Measurements from ENCODE around the gene SOWAHD. TPM values are rescaled to one million over a fixed set of nuclear protein-coding genes. Genes with fewer than 3 reads are reported as not detected.
"Not testable (repeated sequence)": the region's sequence is repeated elsewhere in the genome, so short reads cannot be mapped to it uniquely, and the experiment has no call there.

Gene SOWAHD
- total RNA-seq, 2 donors from 2014 or later, result 2.6 TPM; not detected in 1

DNA sequence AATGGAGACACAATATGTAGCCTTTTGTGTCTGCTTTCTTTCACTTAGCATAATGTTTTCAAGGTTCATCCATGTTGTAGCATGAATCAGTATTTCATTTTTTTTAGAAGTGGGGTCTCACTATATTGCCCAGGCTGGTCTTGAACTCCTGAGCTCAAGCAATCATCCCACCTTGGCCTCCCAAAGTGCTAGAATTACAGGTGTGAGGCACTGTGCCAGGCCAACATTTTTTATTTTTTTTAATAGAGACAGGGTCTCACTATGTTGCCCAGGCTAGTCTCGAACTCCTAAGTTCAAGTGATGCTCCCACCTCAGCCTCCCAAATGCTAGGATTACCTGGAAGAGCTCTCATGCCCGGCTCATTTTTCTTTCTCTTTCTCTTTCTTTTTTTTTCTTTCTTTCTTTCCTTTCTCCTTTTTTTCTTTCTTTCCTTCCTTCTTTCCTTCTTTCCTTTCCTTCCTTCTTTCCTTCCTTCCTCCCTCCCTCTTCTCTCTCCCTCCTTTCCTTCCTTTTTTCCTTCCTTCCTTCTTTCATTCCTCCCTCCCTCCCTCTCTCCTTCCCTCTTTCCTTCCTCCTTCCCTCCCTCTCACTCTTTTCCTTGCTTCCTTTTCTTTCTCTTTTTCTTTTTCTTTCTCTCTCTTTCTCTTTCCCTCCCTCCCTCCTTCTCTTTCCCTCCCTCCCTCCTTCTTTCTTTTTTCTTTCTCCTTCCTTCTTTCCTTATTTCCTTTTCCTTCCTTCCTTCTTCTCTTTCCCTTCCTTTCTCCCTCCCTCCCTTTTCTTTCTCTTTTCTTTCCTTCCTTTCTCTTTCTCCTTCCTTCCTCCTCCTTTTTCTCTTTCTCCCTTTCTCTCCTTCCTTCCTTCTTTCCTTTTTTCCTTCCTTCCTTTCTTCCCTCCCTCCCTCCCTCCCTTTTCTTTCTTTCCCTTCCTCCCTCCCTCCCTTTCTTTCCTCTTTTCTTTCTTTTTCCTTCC is 43.1 kb downstream of the SOWAHD start:
- TF ChIP-seq, protein P1, sequence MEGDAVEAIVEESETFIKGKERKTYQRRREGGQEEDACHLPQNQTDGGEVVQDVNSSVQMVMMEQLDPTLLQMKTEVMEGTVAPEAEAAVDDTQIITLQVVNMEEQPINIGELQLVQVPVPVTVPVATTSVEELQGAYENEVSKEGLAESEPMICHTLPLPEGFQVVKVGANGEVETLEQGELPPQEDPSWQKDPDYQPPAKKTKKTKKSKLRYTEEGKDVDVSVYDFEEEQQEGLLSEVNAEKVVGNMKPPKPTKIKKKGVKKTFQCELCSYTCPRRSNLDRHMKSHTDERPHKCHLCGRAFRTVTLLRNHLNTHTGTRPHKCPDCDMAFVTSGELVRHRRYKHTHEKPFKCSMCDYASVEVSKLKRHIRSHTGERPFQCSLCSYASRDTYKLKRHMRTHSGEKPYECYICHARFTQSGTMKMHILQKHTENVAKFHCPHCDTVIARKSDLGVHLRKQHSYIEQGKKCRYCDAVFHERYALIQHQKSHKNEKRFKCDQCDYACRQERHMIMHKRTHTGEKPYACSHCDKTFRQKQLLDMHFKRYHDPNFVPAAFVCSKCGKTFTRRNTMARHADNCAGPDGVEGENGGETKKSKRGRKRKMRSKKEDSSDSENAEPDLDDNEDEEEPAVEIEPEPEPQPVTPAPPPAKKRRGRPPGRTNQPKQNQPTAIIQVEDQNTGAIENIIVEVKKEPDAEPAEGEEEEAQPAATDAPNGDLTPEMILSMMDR (IDR thresholded peaks at IDR 0.05), result no peak
- TF ChIP-seq POLR2A (IDR thresholded peaks at IDR 0.05), result no peak
- Histone ChIP-seq H3K9me3 (no peaks in the 10 kb centered on the region), H3K36me3 (replicated peaks in 1 of 2; ENCODE audit: insufficient read depth in 1 of 2, low read depth in 2 of 2) (no peaks in the 10 kb centered on the region), H3K4me1 (no peaks in the 10 kb centered on the region), H3K27ac (no peak overlapping the region), H3K4me3 (no peak overlapping the region), H3K27me3 (no peaks in the 10 kb centered on the region)
- intact Hi-C loops (cut with DNase I), result no loop called here
- 94 to 100% methylated on average over 1 to 2 of the region's 2 CpGs for WGBS, 2 donors
- no peak for DNase-seq
- ATAC-seq, result no peak

DNA sequence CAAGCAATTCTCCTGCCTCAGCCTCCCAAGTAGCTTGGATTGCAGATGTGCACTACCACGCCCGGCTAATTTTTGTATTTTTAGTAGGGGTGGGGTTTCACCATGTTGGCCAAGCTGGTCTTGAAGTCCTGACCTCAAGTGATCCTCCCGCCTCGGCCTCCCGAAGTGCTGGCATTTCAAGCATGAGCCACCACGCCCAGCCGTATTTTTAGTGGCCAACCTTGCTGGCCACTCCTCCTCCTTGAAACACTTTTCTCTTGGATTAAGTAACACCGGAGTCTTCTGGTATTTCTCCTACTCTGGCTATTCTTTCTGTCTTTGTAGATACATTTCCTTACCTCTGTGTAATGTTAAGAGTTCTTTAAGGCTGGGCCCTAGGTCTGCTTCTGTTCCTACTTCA is 44.2 kb downstream of the SOWAHD start:
- H3K36me3 ChIP-seq (replicated peaks in 1 of 2; ENCODE audit: insufficient read depth in 1 of 2, low read depth in 2 of 2), result no peaks in the 10 kb centered on the region
- intact Hi-C loops (cut with DNase I), result no loop called here
- no peak overlapping the region for H3K4me3 ChIP-seq
- no peak overlapping the region for H3K27ac ChIP-seq
- TF ChIP-seq, protein P1 (IDR thresholded peaks at IDR 0.05), result no peak
- no peak for TF ChIP-seq POLR2A (IDR thresholded peaks at IDR 0.05)
- ATAC-seq (no peak), DNase-seq (no peak)
- H3K4me1 ChIP-seq, result no peaks in the 10 kb centered on the region
- no peaks in the 10 kb centered on the region for H3K9me3 ChIP-seq
- H3K27me3 ChIP-seq, result no peaks in the 10 kb centered on the region
- WGBS, 2 donors, result 93 to 100% methylated on average over 1 to 5 of the region's 8 CpGs

DNA sequence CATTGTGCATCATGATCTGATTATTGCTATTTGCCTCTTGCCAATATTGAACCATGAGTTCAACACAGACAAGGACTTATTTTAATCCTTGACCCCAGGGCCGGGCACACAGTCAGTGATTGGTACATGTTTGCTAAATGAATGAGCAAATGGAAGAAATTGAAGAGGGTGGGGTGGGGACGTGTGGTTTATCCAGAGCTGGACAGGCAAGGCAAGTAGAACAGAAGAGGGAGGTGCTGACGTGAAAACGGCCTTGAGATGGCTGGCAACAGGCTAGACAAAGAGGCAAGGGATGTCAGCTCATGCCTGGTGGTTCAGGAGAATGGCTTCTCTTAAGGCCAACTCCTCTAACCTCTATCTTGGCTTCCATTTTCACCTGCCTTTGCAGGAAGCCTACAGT is 50.1 kb downstream of the SOWAHD start:
- ATAC-seq; H3K9me3 ChIP-seq; H3K36me3 ChIP-seq (replicated peaks in 1 of 2; ENCODE audit: insufficient read depth in 1 of 2, low read depth in 2 of 2); intact Hi-C loops (cut with DNase I); H3K27ac ChIP-seq; H3K4me3 ChIP-seq; DNase-seq; H3K4me1 ChIP-seq; H3K27me3 ChIP-seq: not testable (repeated sequence)
- WGBS, 2 donors, result 10 to 33% methylated on average over 2 of the region's 4 CpGs

DNA sequence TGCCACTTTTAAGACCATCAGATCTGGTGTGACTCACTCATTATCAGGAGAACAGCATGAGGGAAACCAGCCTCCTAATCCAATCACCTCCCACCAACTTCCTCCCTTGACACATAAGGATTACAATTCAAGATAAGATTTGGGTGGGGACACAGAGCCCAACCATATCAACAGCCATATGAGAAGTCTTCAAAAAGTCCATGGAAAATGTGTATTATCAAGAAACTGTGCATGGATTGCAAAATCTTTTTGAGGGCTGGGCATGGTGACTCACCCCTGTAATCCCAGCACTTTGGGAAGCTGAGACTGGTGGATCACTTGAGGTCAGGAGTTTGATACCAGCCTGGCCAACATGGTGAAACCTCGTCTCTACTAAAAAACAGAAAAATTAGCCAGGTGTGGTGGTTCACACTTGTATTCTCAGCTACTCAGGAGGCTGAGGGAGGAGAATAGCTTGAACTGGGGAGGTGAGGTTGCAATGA is 50.8 kb downstream of the SOWAHD start:
- DNase-seq, result no peak
- Histone ChIP-seq H3K36me3 (replicated peaks in 1 of 2; ENCODE audit: insufficient read depth in 1 of 2, low read depth in 2 of 2) (no peaks in the 10 kb centered on the region), H3K27ac (no peak overlapping the region), H3K27me3 (no peaks in the 10 kb centered on the region), H3K4me1 (no peaks in the 10 kb centered on the region), H3K9me3 (no peaks in the 10 kb centered on the region), H3K4me3 (no peak overlapping the region)
- no peak for ATAC-seq
- TF ChIP-seq POLR2A (IDR thresholded peaks at IDR 0.05), result no peak
- TF ChIP-seq, protein P1 (IDR thresholded peaks at IDR 0.05), result no peak
- intact Hi-C loops (cut with DNase I), result no loop called here
- WGBS, 2 donors, result 71 to 73% methylated on average over 1 of the region's 1 CpG

Small RNA genes within 50 kb of the gene (small RNA-seq; reads per million reads assigned to genes)
- not detected for gene SNORA69

Other genes starting within 250 kb of the SOWAHD start
- 10 to 100 TPM in 1 of 2 donors, 1 to 10 TPM in 1; 8.2 to 17.4 TPM for gene STEEP1, start 193.2 kb upstream of the SOWAHD start, total RNA-seq
- 10 to 100 TPM; 23.1 to 35.9 TPM for gene UBE2A, start 184.0 kb upstream of the SOWAHD start, total RNA-seq
- 1 to 10 TPM; 3.9 to 4.0 TPM for gene NKRF, start 152.2 kb upstream of the SOWAHD start, total RNA-seq
- gene SEPTIN6, start 65.4 kb upstream of the SOWAHD start, total RNA-seq, result 1 to 10 TPM; 4.9 to 6.7 TPM
- gene RPL39, start 33.0 kb downstream of the SOWAHD start, total RNA-seq, result 100 to 1,000 TPM; 497 to 592 TPM
- gene UPF3B, start 94.4 kb downstream of the SOWAHD start, total RNA-seq, result 1 to 10 TPM; 2.6 to 4.2 TPM
- gene RNF113A, start 113.1 kb downstream of the SOWAHD start, total RNA-seq, result 10 to 100 TPM in 1 of 2 donors, 1 to 10 TPM in 1; 9.1 to 10.5 TPM
- 10 to 100 TPM; 13.5 to 15.6 TPM for gene NDUFA1, start 113.2 kb downstream of the SOWAHD start, total RNA-seq
- gene AKAP14, start 137.3 kb downstream of the SOWAHD start, total RNA-seq, result not detected
- 1 to 10 TPM; 3.6 to 5.3 TPM for gene NKAP, start 185.2 kb downstream of the SOWAHD start, total RNA-seq

Data from body of pancreas (tissue), 4 donors.